HL-60/S4 (cell line): Measurements from ENCODE around the gene ADGRE1.

Experiments used
- in situ Hi-C: fragments of 300-500 bp; cut with MboI; formaldehyde crosslinking; loops from 2 replicates; pipeline ENCODE4 v1.14.3; 2022; ENCODE audit warnings: low sequenced_read_pairs

ADGRE1 gene, protein sequence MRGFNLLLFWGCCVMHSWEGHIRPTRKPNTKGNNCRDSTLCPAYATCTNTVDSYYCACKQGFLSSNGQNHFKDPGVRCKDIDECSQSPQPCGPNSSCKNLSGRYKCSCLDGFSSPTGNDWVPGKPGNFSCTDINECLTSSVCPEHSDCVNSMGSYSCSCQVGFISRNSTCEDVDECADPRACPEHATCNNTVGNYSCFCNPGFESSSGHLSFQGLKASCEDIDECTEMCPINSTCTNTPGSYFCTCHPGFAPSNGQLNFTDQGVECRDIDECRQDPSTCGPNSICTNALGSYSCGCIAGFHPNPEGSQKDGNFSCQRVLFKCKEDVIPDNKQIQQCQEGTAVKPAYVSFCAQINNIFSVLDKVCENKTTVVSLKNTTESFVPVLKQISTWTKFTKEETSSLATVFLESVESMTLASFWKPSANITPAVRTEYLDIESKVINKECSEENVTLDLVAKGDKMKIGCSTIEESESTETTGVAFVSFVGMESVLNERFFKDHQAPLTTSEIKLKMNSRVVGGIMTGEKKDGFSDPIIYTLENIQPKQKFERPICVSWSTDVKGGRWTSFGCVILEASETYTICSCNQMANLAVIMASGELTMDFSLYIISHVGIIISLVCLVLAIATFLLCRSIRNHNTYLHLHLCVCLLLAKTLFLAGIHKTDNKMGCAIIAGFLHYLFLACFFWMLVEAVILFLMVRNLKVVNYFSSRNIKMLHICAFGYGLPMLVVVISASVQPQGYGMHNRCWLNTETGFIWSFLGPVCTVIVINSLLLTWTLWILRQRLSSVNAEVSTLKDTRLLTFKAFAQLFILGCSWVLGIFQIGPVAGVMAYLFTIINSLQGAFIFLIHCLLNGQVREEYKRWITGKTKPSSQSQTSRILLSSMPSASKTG

DNA sequence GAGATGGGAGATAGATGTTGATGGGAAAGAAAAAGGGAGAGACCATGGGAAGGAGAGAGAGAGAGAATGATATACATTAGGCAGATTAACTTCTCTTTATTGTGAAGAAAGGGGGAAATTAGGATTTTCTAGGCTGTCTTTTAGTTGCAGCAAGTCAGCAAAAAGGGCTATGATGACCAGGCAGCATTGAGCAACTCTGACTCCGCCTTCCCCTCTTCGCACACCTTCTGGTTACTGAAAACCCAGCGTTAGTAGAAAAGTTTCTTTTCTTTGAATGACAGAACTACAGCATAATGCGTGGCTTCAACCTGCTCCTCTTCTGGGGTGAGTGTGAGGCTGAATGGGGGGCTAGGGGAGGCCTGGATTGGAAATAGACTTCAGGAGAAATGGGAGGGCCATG, at the start of gene ADGRE1:
ADGRE1 (plus strand) TSS at position 264 of the 400 bp plus-strand sequence; CDS start at position 294, 30 bp downstream.
- in situ Hi-C loops, result no loop called here

DNA sequence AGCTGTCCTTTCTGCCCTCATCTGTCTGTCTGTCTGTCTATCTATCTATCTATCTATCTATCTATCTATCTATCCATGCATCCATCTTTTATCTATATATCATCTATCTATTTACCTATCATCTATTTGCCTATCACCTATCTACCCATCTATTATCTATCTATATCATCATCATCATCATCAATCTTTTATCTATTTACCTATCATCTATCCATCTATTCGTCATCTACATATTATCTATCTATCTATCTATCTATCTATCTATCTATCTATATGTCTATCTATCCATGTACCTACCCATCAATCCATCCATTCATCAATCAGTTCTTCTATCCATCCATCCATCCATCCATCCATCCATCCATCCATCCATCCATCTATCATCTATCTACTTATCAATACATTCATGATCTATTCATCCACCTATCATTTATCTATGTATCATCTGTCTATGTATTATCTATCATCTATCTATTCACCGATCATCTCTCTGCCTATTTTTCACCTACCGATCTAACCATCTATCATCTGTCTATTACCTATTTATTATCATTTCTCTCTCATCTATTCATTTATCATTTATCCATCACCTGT, 49.2 kb upstream of the ADGRE1 start:
- in situ Hi-C loops, result no loop called here

DNA sequence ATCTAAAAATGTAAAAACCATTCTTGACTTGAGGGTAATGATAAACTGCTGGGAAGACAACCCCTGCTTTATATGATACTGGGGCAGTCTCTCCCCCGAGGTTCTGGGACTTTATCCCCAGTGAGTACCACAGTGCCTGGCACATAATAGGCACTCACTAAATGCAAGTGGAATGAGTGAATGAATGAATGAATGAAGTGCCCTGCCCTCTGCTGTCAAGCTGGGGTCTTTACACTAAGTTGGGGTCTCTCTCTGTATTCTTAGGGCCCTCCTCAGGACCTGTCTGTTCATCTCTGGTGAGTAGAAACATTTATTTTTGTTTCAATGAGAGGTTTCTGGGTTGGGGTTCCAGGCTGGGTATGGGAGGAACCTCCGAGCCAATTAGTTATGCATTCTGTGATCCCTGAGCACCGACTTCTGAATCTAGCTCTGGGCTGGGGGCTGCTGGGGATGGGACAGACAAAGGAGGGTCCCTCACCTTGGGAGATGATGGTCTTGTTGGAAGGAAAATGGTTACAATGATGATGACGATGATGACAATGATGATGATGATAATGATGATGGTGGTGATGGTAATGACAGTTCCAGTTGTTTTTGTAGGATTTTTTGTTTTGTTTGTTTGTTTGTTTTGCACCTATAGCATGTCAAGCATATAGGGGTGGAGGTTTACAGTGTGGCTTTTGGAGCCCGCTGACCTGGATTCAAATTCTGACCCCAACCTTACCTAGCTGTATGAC, 44.3 kb upstream of the ADGRE1 start:
- in situ Hi-C loops, result no loop called here

DNA sequence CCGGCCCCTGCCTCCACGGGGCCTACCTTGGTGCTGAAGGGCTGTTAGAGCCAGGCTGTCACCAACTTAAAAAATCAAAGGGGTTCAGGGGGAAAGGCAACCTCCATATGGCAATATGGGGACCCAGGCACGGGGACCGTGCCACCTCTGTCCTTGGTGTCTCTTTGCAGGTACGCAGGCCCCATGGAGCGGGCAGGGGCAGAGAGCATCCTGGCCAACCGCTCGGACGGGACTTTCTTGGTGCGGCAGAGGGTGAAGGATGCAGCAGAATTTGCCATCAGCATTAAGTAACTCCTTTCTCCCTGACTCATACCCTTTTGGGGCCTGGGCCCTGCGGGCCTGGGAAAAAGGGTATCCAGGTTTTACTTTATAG, 39.6 kb upstream of the ADGRE1 start:
- in situ Hi-C loops, result no loop called here

DNA sequence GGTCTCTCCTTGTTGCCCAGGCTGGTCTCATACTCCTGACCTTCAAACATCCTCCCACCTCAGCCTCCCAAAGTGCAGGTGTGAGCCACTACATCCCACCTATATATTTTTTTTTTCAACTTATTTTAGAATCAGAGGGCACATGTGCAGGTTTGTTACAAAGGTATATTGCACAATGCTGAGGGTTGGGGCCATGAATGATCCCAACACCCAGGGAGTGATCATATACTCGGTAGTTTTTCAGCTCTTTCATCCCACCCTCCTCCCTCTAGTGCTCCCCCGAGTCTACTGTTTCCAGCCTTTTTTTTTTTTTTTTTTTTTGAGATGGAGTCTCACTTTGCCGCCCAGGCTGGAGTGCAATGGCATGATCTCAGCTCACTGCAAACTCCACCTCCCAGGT, 38.4 kb upstream of the ADGRE1 start:
- in situ Hi-C loops, result no loop called here

DNA sequence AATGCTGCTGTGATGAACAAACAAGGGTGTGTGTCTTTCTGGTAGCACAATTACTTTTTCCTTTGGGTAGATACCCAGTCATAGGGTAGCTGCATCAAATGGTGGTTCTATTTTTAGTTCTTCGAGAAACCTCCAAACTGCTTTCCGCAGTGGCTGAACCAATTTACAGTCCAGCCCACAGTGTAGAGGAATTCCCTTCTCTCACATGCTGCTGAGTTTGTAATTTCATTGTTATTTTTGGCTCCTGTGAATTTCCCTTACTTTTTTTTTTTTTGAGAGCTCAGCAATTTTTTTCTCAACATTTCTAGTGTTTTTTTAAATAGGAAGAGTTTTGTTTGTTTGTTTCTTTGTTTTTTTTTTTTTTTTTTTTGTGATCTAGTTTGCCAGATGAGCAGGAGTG, 37.5 kb upstream of the ADGRE1 start:
- in situ Hi-C loops, result no loop called here

DNA sequence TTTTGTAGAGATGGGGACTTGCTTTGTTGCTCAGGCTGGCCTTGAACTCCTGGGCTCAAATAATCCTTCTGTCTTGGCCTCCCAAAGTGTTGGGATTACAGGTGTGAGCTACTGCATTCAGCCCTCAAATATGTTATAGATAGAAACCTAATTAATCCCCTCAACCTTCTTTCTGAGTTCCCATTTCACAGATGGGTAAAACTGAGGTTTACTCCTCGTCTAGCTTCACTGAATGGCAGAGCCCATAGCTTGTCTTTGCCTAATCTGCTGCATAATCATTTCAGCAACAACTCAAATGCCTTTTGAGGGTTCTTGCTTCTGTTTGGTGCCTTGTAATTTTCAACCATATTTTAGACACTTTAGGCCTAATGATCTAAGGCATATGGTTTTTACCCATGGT, 36.0 kb upstream of the ADGRE1 start:
- in situ Hi-C loops, result no loop called here

DNA sequence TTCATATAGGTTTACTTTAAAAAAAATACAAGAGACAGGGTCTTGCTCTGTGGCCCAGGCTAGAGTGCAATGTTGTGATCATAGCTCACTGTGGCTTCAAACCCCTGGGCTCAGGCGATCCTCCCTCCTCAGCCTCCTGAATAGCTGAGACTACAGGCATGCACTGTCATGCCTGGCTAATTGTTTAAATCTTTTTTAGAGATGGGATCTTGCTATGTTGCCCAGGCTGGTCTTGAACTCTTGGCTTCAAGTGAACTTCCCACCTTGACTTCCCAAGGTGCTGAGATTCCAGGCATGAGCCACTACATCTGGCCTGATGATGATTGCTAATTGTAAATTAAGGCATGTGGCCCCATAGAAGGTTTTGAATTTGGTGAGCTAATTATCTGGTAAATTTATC, 35.4 kb upstream of the ADGRE1 start:
- in situ Hi-C loops, result no loop called here

DNA sequence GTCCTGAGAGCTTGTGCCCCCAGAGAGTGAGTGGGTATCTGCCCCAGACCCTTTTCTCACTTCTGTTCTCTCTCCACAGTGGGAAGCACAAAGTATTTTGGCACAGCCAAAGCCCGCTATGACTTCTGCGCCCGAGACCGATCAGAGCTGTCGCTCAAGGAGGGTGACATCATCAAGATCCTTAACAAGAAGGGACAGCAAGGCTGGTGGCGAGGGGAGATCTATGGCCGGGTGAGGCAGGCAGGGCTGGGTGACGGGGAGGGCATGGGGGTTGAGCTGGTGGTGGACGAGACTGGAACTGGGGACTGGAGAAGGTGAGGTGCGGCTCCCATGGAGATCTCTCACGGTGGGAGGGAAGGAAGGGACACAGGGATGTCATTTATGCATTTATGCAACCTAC, 33.5 kb upstream of the ADGRE1 start:
- in situ Hi-C loops, result no loop called here

DNA sequence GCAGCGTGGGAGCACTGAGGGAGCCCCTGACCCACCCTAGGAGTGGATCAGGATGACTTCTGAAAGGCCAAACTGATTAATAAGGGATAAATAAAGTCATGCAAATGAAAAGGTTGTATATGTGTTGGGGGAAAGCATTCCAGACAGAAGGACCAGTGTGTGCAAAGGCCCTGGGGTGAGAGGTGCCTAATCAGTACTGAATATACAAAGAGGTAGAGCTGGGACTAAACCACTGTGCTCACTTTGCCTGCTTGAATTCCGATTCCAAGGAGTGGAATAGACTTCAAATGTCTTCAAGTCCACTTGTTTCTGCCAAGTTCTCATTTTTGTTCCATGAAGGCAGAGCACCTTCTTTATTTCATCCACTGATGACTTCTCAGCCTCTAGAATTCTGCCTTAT, 32.6 kb upstream of the ADGRE1 start:
- in situ Hi-C loops, result no loop called here

DNA sequence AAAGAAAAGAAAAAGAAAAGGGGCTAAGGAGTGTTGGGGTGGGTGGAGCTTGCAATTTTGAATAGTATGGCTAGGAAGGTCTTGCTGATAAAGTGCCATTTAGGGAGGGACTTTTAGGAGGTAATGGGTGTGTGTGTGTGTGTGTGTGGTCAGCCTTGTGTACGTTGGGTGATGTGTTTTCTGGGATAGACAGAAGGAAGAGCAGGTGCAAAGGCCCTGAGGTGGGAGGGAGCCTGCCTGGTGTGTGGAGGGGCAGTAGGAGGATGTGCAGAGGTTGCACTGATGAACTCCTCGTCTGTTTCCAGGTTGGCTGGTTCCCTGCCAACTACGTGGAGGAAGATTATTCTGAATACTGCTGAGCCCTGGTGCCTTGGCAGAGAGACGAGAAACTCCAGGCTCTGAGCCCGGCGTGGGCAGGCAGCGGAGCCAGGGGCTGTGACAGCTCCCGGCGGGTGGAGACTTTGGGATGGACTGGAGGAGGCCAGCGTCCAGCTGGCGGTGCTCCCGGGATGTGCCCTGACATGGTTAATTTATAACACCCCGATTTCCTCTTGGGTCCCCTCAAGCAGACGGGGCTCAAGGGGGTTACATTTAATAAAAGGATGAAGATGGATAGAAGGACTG, 30.5 kb upstream of the ADGRE1 start:
- in situ Hi-C loops, result no loop called here

DNA sequence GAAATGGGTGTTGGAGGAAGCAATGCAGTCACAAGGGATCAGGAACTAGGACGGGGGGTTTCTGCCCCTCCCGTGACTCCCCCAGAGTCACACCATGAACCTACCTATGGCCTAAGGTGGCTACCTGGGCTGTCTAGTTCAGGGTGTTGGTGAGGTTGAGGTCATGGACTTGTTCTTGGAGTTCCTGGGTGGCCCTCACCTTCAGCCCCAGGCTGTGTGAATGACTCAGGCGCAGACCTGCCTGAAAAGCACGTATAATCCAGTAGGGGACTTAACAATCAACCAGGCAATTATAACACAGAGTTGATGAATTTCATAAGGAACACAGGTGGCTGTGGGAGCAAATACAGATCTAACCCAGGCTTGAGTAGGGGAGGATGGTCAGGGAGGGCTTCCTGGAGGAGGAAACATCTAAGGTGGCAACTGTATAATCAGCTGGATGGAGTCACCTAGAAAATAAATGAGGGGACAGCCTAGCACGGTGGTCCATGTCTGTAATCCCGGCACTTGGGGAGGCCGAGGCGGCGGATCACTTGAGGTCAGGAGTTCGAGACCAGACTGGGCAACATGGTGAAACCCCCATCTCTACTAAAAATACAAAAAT, 25.6 kb upstream of the ADGRE1 start:
- in situ Hi-C loops, result loop anchor here (10.0 kb wide), 1 partner anchor 227 kb away; no protein-coding TSS in a partner anchor

DNA sequence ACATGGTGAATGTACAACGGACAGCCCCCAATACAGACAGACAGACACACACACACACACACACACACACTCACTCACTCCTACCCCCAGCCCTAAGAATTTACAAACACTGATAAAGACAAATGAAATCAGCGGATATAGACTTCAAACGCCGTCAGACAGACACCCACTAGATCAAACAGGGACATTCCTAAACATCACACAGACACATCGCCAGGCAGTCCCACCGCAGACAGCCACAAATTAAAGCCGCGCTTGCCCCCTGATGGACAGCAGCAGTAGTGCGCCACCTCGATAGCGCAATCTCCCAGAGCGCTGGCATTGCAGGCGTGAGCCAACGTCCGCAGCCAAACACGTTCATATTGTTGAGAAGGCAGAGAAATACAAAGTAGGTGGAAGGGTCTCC, 24.7 kb upstream of the ADGRE1 start:
- in situ Hi-C loops, result loop anchor here (10.0 kb wide), 1 partner anchor 228 kb away; no protein-coding TSS in a partner anchor

DNA sequence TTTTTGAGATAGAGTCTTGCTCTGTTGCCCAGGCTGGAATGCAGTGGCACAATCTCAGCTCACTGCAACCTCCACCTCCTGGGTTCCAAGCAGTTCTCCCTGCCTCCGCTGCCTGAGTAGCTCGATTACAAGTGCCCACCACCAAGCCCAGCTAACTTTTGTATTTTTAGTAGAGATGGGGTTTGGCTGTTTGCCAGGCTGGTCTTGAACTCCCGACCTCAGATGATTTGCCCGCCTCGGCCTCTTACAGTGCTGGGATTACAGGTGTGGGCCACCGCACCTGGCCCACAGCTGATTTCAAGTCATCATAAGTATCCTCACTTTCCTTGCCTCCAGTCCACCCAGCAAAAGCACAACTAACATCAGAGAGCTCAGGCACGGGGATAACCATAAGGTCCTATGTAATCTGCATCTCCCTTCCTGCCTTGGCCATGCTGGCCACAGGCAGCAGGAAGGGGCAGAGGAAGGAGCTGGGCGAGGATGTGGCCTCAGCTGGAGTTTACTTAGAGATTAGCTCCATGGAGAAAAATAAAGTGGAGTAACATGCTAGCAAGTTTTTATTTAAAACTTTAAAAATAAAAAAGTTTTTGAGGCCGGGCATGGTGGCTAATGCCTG, 22.9 kb upstream of the ADGRE1 start:
- in situ Hi-C loops, result loop anchor here (10.0 kb wide), 1 partner anchor 230 kb away; no protein-coding TSS in a partner anchor

DNA sequence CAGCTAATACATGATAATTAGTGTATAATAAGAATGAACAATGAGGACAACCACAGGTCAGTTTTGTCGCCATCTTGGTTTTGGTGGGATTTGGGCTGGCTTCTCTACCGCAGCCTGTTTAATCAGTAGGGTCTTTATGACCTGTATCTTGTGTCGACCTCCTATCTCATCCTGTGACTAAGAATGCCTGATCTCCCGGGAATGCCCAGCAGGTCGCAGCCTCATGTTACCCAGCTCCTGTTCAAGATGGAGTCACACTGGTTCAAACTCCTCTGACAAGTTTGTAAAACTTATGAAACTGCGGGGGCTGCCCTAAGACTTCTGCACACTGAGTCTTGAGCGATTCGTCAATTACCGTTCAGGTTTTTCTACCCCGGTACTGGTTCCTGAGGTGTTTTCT, 21.5 kb upstream of the ADGRE1 start:
- in situ Hi-C loops, result loop anchor here (10.0 kb wide), 1 partner anchor 231 kb away; no protein-coding TSS in a partner anchor

DNA sequence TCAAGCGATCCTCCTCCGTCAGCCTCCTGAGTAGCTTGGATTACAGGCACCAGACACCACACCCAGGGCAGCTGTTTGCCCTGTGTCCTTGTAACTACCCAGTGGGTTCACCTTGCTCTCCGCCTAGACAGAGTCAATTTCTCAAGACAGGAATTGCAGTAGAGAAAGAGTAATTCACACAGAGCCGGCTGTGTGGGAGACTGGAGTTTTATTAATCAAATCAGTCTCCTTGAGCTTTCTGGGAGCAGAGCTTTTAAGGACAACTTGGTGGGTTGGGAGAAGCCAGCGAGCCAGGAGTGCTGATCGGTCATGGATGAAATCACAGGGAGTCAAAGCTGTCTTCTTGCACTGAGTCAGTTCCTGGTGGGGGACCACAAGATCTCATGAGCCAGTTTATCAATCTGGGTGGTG, 20.6 kb upstream of the ADGRE1 start:
- in situ Hi-C loops, result loop anchor here (10.0 kb wide), 1 partner anchor 232 kb away; no protein-coding TSS in a partner anchor

DNA sequence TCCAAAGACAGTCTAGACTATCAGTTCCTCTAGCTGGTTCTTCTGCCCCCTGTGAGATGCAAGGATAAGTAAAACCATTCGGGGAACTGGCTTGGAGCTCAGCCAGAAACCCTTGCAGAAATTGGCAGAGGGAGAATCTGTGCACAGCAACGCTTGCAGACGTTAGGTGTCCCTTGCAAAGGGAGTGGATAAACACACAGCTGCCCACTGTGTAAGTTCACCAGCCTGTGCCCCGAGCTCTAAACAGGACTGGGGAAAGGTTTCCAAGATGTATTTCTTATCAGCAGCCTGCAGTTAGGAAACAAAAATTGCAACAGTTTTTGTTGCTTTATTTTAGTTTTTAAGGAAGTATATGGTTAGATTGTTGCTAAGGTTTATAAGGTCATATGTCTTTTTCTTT, 19.0 kb upstream of the ADGRE1 start:
- in situ Hi-C loops, result loop anchor here (10.0 kb wide), 1 partner anchor 234 kb away; no protein-coding TSS in a partner anchor

DNA sequence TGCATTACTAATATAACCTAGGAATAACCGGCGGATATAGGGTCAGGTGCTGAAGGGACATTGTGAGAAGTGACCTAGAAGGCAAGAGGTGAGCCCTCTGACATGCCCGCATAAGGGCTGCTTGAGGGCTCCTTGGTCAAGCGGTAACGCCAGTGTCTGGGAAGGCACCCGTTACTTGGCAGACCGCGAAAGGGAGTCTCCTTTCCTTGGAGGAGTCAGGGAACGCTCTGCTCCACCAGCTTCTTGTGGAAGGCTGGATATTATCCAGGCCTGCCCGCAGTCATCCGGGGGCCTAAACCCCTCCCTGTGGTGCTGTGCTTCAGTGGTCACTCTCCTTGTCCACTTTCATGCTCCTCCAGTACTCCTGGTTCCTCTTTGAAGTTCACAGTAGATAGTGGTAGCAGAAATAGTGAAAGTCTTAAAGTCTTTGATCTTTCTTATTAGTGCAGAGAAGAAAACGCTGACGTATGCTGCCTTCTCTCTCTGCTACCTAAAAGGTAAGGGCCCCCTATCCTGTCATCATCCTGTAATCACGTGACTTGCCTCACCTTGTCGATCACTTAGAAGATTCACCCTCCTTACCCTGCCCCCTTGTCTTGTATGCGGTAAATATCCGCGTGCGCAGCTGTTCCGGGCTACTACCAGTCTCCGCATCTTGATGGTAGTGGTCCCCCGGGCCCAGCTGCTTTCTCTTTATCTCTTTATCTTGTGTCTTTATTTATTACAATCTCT, 18.1 kb upstream of the ADGRE1 start:
- in situ Hi-C loops, result loop anchor here (10.0 kb wide), 1 partner anchor 235 kb away; no protein-coding TSS in a partner anchor
